Iris pigment epithelial cell (primary cell): ENCODE results near the gene PRIM2.
"Not testable (repeated sequence)": the region's sequence is repeated elsewhere in the genome, so short reads cannot be mapped to it uniquely, and the experiment has no call there.

ENCODE experiments used
- DNase-seq: peaks from one replicate; pipeline ENCODE4 v3.0.0-alpha.2; 2011; ENCODE audit warnings: low read depth

Gene PRIM2

GRCh38 chr6:57308755-57309154 is 8.7 kb upstream of the PRIM2 start:
- DNase-seq = not testable (repeated sequence)

GRCh38 chr6:57310095-57310816 is 7.2 kb upstream of the PRIM2 start:
- DNase-seq = peak; percentile 82

GRCh38 chr6:57310817-57311157 is 6.6 kb upstream of the PRIM2 start:
- DNase-seq = no peak

GRCh38 chr6:57311300-57312003 is 6.0 kb upstream of the PRIM2 start:
- DNase-seq = not testable (repeated sequence)

- DNase-seq = no peak
Observed at GRCh38 chr6:57312004-57312345, 5.5 kb upstream of the PRIM2 start.

- no peak for DNase-seq
Observed at GRCh38 chr6:57313009-57313408, 4.4 kb upstream of the PRIM2 start.

GRCh38 chr6:57313711-57314471 is 3.5 kb upstream of the PRIM2 start:
- DNase-seq = peak; percentile 98

- no peak for DNase-seq
Observed at GRCh38 chr6:57315111-57315510, 2.3 kb upstream of the PRIM2 start.

- DNase-seq = no peak
Observed at GRCh38 chr6:57315851-57316250, 1.6 kb upstream of the PRIM2 start.

- DNase-seq = peak; percentile 94
Observed at GRCh38 chr6:57316581-57317059, 810 bp upstream of the PRIM2 start.

GRCh38 chr6:57324538-57324937 is 7.1 kb downstream of the PRIM2 start:
- no peak for DNase-seq

GRCh38 chr6:57327311-57327710 is 9.9 kb downstream of the PRIM2 start:
- no peak for DNase-seq

- no peak for DNase-seq
Observed at GRCh38 chr6:57328074-57328473, 10.6 kb downstream of the PRIM2 start.

- DNase-seq = no peak
Observed at GRCh38 chr6:57329933-57330332, 12.5 kb downstream of the PRIM2 start.

- DNase-seq = no peak
Observed at GRCh38 chr6:57342148-57342669, 24.8 kb downstream of the PRIM2 start.

- DNase-seq = not testable (repeated sequence)
Observed at GRCh38 chr6:57343342-57343741, 25.9 kb downstream of the PRIM2 start.

- peak; percentile 39 for DNase-seq
Observed at GRCh38 chr6:57346715-57347114, 29.3 kb downstream of the PRIM2 start.

GRCh38 chr6:57347597-57347996 is 30.2 kb downstream of the PRIM2 start:
- not testable (repeated sequence) for DNase-seq

GRCh38 chr6:57350443-57350842 is 33.0 kb downstream of the PRIM2 start:
- peak; percentile 23 for DNase-seq

- peak; percentile 2 for DNase-seq
Observed at GRCh38 chr6:57352596-57352995, 35.2 kb downstream of the PRIM2 start.

GRCh38 chr6:57358319-57358718 is 40.9 kb downstream of the PRIM2 start:
- DNase-seq = not testable (repeated sequence)

- DNase-seq = not testable (repeated sequence)
Observed at GRCh38 chr6:57359766-57360165, 42.3 kb downstream of the PRIM2 start.

- DNase-seq = peak; percentile 56
Observed at GRCh38 chr6:57362340-57362739, 44.9 kb downstream of the PRIM2 start.
